GM10248 (cell line): ENCODE results near the gene KRT75.

ENCODE experiments used
- CTCF ChIA-PET: fragments of 300-600 bp; sonication (Branson Sonifier 250); formaldehyde crosslinking; extraction: SDS; loops from one replicate; lab custom pipeline; 2021; ENCODE audit warnings: antibody characterized with exemption; lab: Yijun Ruan, JAX
- POLR2A ChIA-PET: fragments of 350-650 bp; sonication (Branson Sonifier 250); formaldehyde crosslinking; extraction: SDS; loops from one replicate; lab custom pipeline; 2020; ENCODE audit warnings: antibody characterized with exemption; lab: Yijun Ruan, JAX
- DNase-seq: peaks from one replicate; pipeline ENCODE4 v3.0.0; 2012; ENCODE audit errors: extremely low spot score
- CTCF ChIP-seq: IDR thresholded peaks from 2 replicates; pipeline ENCODE4 v1.5.1; 2012; ENCODE audit warnings: mild to moderate bottlenecking, low read depth; ENCODE audit errors: extremely low read depth, missing control alignments, control extremely low read depth

Gene KRT75

DNA sequence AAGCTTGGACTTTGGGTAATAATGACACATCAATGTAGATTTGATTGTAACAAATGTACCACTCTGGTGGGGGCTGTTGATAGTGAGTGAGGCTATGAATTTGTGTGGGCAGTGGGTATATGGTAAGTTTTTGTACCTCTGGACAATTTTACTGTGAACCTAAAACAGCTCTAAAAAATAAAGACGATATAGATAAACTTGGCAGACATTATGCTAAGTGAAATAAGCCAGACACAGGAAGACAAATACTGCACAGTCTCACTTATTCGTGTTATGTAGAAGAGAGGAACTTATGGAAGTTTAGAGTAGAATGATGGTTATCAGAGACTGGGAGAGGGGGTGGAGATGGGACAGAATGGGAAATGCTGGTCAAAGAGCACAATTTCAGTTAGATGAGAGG is 30.7 kb upstream of the KRT75 start:
- ChIA-PET POLR2A (no interaction called here), CTCF (interaction anchor here (1.6 kb wide), 1 partner anchor 137 kb away, joined by 3 read pairs; no protein-coding TSS in a partner anchor)
- DNase-seq: no peak
- no peak for TF ChIP-seq CTCF

DNA sequence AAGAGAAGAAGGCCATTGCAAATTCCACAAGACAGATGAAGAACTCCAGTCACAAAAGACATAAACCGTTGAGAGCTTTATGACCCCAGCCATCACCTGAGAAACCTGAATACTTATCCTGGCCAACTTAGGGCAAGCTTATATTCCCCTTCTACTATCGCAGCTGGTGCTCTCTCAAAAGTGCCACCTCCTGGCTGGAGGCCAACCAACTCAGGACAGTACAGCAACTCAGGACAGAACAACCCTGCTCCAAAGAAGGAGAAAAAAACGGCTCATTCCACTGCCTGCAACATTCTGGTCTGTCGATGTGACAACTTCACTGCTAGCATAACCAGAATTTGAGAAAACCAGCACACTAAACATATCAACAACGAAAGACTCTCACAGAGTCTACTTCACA is 27.5 kb upstream of the KRT75 start:
- CTCF ChIA-PET: no interaction called here
- no peak for DNase-seq
- no peak for TF ChIP-seq CTCF
- POLR2A ChIA-PET: no interaction called here

- CTCF ChIA-PET: no interaction called here
- POLR2A ChIA-PET: no interaction called here
- DNase-seq: no peak
- no peak for TF ChIP-seq CTCF
Observed at GRCh38 chr12:52458861-52459260, 24.7 kb upstream of the KRT75 start.

DNA sequence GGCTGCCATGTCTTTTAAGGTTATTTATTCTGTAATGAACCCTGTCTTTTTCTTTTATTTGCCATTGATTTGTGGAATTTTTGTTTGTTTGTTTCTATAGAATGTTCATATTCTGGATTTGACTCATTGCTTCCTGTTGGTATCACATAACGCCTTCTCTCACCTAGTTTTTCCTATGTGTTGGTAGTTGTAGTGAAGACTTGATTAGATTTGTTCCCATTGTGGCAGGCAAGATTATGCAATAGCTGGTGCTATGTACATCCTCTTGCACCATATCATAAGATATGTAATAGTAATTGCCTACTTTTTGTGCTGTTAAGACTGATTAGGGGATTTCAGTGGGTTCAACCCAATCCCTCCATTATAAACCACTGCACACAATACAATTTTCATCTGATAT is 21.6 kb upstream of the KRT75 start:
- CTCF ChIA-PET: no interaction called here
- POLR2A ChIA-PET: no interaction called here
- no peak for DNase-seq
- no peak for TF ChIP-seq CTCF

DNA sequence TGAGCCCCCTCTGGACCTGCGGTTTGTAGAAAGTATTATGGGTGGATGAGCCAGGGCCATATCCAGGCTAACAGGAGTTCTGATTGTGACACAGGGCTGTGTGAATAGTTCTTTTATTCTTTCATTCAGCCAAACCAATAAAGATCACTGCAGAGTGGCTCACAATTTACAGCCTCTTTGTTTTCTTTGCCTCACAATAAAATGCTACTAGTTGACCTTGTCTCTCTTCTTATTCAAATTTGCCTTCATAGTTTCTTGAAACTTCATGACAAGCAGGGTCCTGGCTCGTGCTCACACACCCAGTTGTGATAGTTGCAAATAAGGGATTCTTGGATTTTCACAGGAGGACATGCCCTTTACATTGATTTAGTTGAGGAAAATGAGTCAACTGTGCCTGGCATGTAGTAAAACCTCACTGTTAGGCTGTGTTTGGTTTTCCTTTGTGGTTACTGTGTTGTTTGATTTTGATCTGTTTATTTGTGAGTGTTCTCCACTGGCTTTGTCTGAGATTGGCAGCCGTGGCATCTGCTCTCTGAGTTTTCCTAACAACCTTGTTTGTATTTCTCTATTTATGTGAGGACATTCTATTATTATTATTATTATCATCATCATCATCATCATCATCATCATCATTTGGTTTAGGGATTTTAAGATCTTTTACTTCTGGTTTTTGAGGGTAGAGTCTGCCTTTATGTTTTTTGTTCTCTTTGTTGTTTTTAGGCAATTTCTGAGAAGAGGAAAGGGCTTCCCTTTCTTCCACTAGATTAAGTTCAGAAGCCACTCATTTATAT is 20.4 kb upstream of the KRT75 start:
- CTCF ChIA-PET: no interaction called here
- DNase-seq: no peak
- POLR2A ChIA-PET: no interaction called here
- no peak for TF ChIP-seq CTCF

DNA sequence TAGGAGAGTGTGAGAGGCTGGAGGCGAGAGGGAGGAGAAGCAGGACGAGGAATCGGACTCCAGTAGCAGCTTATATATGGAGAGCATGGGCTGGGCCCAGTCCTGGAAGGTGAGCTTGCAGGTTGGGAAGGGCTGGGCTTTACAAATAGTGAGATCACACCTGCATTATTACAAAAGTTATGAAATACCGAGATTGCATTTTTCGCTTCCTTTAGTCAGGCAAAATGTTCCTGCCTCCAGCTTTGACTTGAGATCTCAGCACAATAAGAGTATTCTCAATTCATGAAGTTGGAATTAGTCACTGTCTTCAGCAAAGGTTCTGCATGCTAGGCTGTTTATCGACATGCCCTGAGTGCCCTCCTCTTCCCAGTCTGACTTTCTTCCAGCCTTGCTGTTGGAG is 17.9 kb upstream of the KRT75 start, which contains the start of gene KRT6B:
Gene KRT6B, minus strand, starts transcription at position 46 of the 400 bp plus-strand sequence. CDS start 68 bp downstream, outside the sequence.
- POLR2A ChIA-PET: no interaction called here
- TF ChIP-seq CTCF: no peak
- CTCF ChIA-PET: no interaction called here
- no peak for DNase-seq
